PC-3 (cell line): ENCODE measurements around the gene ZSCAN25. TPM values are rescaled to one million over a fixed set of nuclear protein-coding genes. Genes with fewer than 3 reads are reported as not detected.

ENCODE experiments used
- ATAC-seq: fragments of 200-7000 bp; cut with Tn5 transposase; 2 replicates; pipeline ENCODE4 v1.9.1; 2020; ENCODE audit warnings: mild to moderate bottlenecking, moderate library complexity
- BruUV-seq: library from RNA; stranded (reverse); fragments of 400-500 nt; replicated peaks from 2 replicates; lab custom pipeline; 2021; lab: Mats Ljungman, UMichigan
- CTCF ChIA-PET: fragments of 300-600 bp; sonication (Branson Sonifier 250); formaldehyde crosslinking; loops from one replicate; lab custom pipeline; 2022; ENCODE audit warnings: antibody characterized with exemption; lab: Charles Lee
- POLR2A ChIA-PET: fragments of 300-600 bp; sonication (Branson Sonifier 250); formaldehyde crosslinking; loops from one replicate; lab custom pipeline; 2022; ENCODE audit warnings: antibody characterized with exemption; ENCODE audit not compliant: unreplicated experiment; lab: Charles Lee
- DNase-seq: peaks from one replicate; pipeline ENCODE4 v3.0.0-alpha.2; 2015
- H2AFZ ChIP-seq: fragments of 300-600 bp; sonication (generic); 2 replicates; pipeline ENCODE4 v1.6.0; 2016; ENCODE audit warnings: antibody characterized with exemption, low read length
- H3F3A ChIP-seq: fragments of 300-600 bp; sonication (generic); one replicate; pipeline ENCODE4 v1.6.0; 2017; ENCODE audit warnings: antibody characterized with exemption, low read length, control low read depth, mild to moderate bottlenecking; ENCODE audit not compliant: unreplicated experiment
- H3K27ac ChIP-seq: fragments of 300-600 bp; sonication (generic); 2 replicates; pipeline ENCODE4 v1.5.1; 2016; ENCODE audit warnings: mild to moderate bottlenecking, low read length
- H3K27me3 ChIP-seq: fragments of 300-600 bp; sonication (generic); 2 replicates; pipeline ENCODE4 v1.6.1; 2016; ENCODE audit warnings: low read length, mixed read lengths
- H3K36me3 ChIP-seq: fragments of 300-600 bp; sonication (generic); 2 replicates; pipeline ENCODE4 v1.6.1; 2016; ENCODE audit warnings: low read depth, mixed run types, low read length, mixed read lengths
- H3K4me1 ChIP-seq: fragments of 300-600 bp; sonication (generic); 2 replicates; pipeline ENCODE4 v1.5.1; 2016; ENCODE audit warnings: low read length; ENCODE audit not compliant: insufficient read depth
- H3K4me2 ChIP-seq: fragments of 300-600 bp; sonication (generic); 2 replicates; pipeline ENCODE4 v1.6.0; 2016; ENCODE audit warnings: low read length
- H3K4me3 ChIP-seq: fragments of 300-600 bp; sonication (generic); 2 replicates; pipeline ENCODE4 v1.5.1; 2016; ENCODE audit warnings: mild to moderate bottlenecking, low read length, mixed read lengths
- H3K79me2 ChIP-seq: fragments of 300-600 bp; sonication (generic); 2 replicates; pipeline ENCODE4 v1.6.1; 2017; ENCODE audit warnings: low read length, mixed read lengths
- H3K9ac ChIP-seq: fragments of 300-600 bp; sonication (generic); 2 replicates; pipeline ENCODE4 v1.6.0; 2016; ENCODE audit warnings: mild to moderate bottlenecking, low read length
- H3K9me2 ChIP-seq: fragments of 300-600 bp; sonication (generic); replicated peaks from 2 replicates; pipeline ENCODE4 v1.6.1; 2016; ENCODE audit warnings: mixed run types, low read length, mixed read lengths
- H3K9me3 ChIP-seq: fragments of 300-600 bp; sonication (generic); 2 replicates; pipeline ENCODE4 v1.6.1; 2016; ENCODE audit warnings: low read length, mixed read lengths
- H4K20me1 ChIP-seq: fragments of 300-600 bp; sonication (generic); 2 replicates; pipeline ENCODE4 v1.6.1; 2016; ENCODE audit warnings: low read length, mixed read lengths
- EZH2 ChIP-seq: fragments of 300-600 bp; sonication (generic); IDR thresholded peaks from one replicate; pipeline ENCODE4 v1.6.1; 2017; ENCODE audit warnings: antibody characterized with exemption, mild to moderate bottlenecking, low read length; ENCODE audit not compliant: unreplicated experiment
- EZH2phosphoT487 ChIP-seq: fragments of 300-600 bp; sonication (generic); IDR thresholded peaks from 2 replicates; pipeline ENCODE4 v1.6.1; 2018; ENCODE audit warnings: mild to moderate bottlenecking, antibody characterized with exemption, low read length, borderline replicate concordance
- intact Hi-C: fragments of 100-400 bp; cut with micrococcal nuclease; formaldehyde crosslinking; loops from 2 replicates; pipeline ENCODE4 v1.9.0; 2023
- total RNA-seq: library from RNA; depleted of rRNA; stranded (reverse); fragments of >200 nt; gene quantifications from 2 replicates; pipeline ENCODE4 v1.2.3, GENCODE V29; 2014
- TF ChIP-seq, protein P1 (sequence below): fragments of 300-600 bp; sonication (generic); conservative IDR thresholded peaks from 2 replicates; pipeline ENCODE4 v1.5.1; 2017; ENCODE audit warnings: antibody characterized with exemption, low read depth, mild to moderate bottlenecking, low read length

The ZSCAN25 gene
- total RNA-seq, 1 experiment from 2014 or later: 13.9 TPM

DNA sequence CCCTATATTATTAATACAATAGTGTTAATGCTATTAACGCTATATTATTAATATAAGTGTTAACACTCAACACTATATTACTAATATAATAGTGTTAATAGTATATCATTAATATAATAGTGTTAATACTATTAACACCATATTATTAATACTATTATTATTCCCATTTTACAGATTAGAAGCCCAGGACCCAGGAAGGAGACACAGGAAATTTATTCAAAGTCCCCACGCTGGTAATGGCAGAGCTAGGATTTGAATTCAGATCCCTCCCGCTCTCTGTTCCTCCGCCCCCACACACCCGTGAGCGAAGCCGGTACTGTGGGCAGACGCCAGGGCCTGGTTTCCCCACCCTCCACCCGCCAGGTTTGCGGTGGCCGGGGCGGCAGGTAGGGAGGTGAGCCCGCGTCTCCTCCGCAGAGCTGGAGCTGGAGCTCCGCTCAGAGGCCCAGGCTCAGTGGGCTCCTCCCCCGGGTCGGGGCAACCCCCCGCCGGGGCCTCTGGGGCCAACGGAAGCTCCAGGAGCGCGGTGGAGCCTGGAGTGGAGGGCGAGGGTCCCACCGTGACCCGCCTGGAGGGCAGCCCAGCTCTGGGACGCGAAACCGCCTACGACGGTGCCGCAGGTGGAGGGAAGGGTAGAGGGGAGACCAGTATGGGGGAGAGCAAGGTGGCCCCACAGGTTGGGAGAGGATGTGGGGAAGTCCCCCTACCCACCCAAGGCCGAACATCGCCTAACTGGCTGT is 18.8 kb upstream of the ZSCAN25 start, which contains the start of gene TMEM225B:
Gene TMEM225B (plus strand): TSS at position 506 of the 740 bp plus-strand sequence. CDS start 6,122 bp downstream, outside the sequence.
- BruUV-seq: no TSS peak
- Histone ChIP-seq H3K9me3 (no peaks in the 10 kb centered on the region), H3K36me3 (no peaks in the 10 kb centered on the region), H3K27me3 (peaks cover 22% of the 10 kb centered on the region), H3K79me2 (no peaks in the 10 kb centered on the region), H3K9ac (no peak within 1 kb of the TSS), H3K27ac (no peak within 1 kb of the TSS), H3K4me1 (no peaks in the 10 kb centered on the region), H3K4me2 (no peak within 1 kb of the TSS), H3K4me3 (no peak within 1 kb of the TSS), H3K9me2 (no peaks in the 10 kb centered on the region), H4K20me1 (no peaks in the 10 kb centered on the region), H3F3A (no peaks in the 10 kb centered on the region), H2AFZ (no peak within 1 kb of the TSS)
- ChIA-PET POLR2A (no interaction called here), CTCF (no interaction called here)
- DNase-seq (no peak), ATAC-seq (no peak)
- intact Hi-C loops: no loop called here
- TF ChIP-seq EZH2phosphoT487 (no peak), EZH2 (no peak)
- TF ChIP-seq, protein P1, sequence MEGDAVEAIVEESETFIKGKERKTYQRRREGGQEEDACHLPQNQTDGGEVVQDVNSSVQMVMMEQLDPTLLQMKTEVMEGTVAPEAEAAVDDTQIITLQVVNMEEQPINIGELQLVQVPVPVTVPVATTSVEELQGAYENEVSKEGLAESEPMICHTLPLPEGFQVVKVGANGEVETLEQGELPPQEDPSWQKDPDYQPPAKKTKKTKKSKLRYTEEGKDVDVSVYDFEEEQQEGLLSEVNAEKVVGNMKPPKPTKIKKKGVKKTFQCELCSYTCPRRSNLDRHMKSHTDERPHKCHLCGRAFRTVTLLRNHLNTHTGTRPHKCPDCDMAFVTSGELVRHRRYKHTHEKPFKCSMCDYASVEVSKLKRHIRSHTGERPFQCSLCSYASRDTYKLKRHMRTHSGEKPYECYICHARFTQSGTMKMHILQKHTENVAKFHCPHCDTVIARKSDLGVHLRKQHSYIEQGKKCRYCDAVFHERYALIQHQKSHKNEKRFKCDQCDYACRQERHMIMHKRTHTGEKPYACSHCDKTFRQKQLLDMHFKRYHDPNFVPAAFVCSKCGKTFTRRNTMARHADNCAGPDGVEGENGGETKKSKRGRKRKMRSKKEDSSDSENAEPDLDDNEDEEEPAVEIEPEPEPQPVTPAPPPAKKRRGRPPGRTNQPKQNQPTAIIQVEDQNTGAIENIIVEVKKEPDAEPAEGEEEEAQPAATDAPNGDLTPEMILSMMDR: no peak

DNA sequence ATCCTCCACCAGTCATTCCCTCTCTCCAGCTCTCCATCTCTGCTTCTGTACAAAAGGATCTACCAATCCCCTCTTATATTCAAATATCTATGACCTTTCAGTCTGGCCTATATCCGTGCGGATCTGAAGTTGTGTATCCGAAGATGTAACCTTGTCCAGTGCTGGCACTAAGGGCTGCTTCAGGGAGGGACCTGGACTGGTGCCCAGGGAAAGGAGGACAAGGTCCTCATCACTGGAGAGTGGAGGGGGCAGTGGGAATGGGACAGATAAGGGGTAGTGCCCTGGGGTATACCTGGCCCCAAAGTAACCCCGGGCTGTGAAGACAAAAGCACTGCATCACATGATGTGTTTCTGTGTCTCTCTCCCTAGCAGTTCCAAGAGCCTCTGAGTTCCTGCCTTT is 16.9 kb upstream of the ZSCAN25 start:
- Histone ChIP-seq H3K9me2 (no peaks in the 10 kb centered on the region), H3K9me3 (no peaks in the 10 kb centered on the region), H3K27me3 (peaks cover 3% of the 10 kb centered on the region; the same call in 1 of the 2 replicates), H3K4me1 (no peaks in the 10 kb centered on the region), H4K20me1 (no peaks in the 10 kb centered on the region), H3K79me2 (no peaks in the 10 kb centered on the region), H2AFZ (no peak overlapping the region), H3K9ac (no peak overlapping the region), H3K4me2 (no peak overlapping the region), H3K36me3 (no peaks in the 10 kb centered on the region), H3F3A (no peaks in the 10 kb centered on the region), H3K4me3 (no peak overlapping the region), H3K27ac (no peak overlapping the region)
- no peak for DNase-seq
- BruUV-seq: no TSS peak
- ATAC-seq: no peak
- CTCF ChIA-PET: no interaction called here
- intact Hi-C loops: no loop called here
- POLR2A ChIA-PET: no interaction called here
- TF ChIP-seq, protein P1: no peak
- TF ChIP-seq EZH2phosphoT487: no peak
- no peak for TF ChIP-seq EZH2
